ENCODE results near the gene MKRN2. TPM values are rescaled to one million over a fixed set of nuclear protein-coding genes. Genes with fewer than 3 reads are reported as not detected.

The MKRN2 gene
- total and polyA plus RNA-seq, 7 donors = 17.2 to 35.5 (median 21.2) TPM

DNA sequence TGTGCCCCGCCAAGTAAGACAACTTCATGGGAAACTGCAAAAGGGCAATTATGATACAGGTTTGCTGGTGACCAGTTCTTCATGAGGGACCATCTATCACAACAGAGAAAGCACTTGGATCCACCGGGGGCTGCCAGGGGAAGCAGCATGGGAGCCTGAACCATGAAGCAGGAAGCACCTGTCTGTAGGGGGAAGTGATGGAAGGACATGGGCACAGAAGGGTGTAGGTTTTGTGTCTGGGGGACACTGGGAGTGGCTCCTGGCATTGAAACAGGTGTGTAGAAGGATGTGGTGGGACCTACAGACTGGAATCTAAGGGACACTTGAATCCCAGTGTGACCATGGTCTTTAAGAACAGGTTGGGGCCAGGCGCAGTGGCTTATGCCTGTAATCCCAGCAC lies 22.6 kb downstream of the MKRN2 start:
- no peak for DNase-seq
- Histone ChIP-seq H3K27ac (no peak overlapping the region), H3K36me3 (ENCODE audit: insufficient read depth in 1 of 2, low read depth in 1 of 2) (peaks cover 11 to 99% of the 10 kb centered on the region in 2 donors), H3K9me3 (no peaks in the 10 kb centered on the region), H3K4me1 (no peaks in the 10 kb centered on the region), H3K4me3 (no peak overlapping the region), H3K27me3 (ENCODE audit: insufficient read depth in 3 of 3, low read length in 2 of 3) (no peaks in the 10 kb centered on the region)
- intact Hi-C loops (cut with DNase I) = no loop called here
- TF ChIP-seq, protein P1, sequence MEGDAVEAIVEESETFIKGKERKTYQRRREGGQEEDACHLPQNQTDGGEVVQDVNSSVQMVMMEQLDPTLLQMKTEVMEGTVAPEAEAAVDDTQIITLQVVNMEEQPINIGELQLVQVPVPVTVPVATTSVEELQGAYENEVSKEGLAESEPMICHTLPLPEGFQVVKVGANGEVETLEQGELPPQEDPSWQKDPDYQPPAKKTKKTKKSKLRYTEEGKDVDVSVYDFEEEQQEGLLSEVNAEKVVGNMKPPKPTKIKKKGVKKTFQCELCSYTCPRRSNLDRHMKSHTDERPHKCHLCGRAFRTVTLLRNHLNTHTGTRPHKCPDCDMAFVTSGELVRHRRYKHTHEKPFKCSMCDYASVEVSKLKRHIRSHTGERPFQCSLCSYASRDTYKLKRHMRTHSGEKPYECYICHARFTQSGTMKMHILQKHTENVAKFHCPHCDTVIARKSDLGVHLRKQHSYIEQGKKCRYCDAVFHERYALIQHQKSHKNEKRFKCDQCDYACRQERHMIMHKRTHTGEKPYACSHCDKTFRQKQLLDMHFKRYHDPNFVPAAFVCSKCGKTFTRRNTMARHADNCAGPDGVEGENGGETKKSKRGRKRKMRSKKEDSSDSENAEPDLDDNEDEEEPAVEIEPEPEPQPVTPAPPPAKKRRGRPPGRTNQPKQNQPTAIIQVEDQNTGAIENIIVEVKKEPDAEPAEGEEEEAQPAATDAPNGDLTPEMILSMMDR (IDR thresholded peaks at IDR 0.05) = no peak
- 81 to 96% (median 94%) methylated on average over 3 of the region's 3 CpGs for WGBS, 3 donors
- no peak for ATAC-seq

DNA sequence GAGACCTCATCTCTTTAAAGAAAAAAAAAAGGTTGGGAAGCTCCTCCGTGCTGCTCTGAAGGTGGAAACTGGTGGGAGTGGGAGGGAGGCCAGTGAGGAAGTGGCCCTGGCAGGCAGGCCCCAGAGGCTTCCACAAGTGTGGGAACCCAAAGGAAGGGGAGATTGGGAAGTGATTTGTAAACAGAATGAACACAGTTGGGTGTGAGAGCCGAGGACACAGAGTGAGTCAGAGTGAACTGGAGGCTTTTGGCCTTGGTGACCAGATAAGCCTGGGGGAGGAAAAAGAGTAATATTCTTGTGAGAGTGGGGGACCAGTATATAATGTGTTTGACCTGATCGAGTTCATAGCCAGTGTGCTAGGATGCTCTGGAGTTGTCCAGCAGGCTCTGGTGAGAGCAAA lies 23.0 kb downstream of the MKRN2 start:
- no peak overlapping the region for H3K4me3 ChIP-seq
- H3K4me1 ChIP-seq = no peaks in the 10 kb centered on the region
- H3K9me3 ChIP-seq = no peaks in the 10 kb centered on the region
- TF ChIP-seq, protein P1 (IDR thresholded peaks at IDR 0.05) = no peak
- H3K36me3 ChIP-seq (ENCODE audit: insufficient read depth in 1 of 2, low read depth in 1 of 2) = peaks cover 11 to 99% of the 10 kb centered on the region in 2 donors
- intact Hi-C loops (cut with DNase I) = no loop called here
- no peak overlapping the region for H3K27ac ChIP-seq
- 61 to 64% (median 63%) methylated on average over 3 of the region's 3 CpGs for WGBS, 3 donors
- peak in 1 of 4 donors; percentile 6 for ATAC-seq
- DNase-seq = no peak
- no peaks in the 10 kb centered on the region for H3K27me3 ChIP-seq (ENCODE audit: insufficient read depth in 3 of 3, low read length in 2 of 3)

DNA sequence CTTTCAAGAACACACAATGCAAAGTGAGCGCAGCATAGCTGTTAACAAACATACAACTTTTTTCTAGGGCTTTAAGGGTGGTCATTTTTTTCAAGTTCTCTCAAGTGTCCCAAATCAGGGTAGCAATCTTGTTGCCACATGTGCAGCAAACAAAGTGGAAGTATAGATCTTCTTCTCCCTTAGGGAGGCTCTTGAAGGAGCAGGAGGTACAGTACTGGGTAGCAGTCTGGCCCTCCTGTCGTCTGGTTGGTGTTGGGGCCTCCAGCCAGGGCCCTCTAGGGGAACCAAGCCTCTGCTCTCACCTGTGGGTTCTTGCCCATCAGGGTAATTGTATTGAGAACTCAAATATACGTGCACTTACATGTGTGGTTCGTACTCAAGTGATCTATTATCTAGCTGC lies 25.8 kb downstream of the MKRN2 start:
- peaks cover 3 to 97% of the 10 kb centered on the region in 2 donors for H3K36me3 ChIP-seq (ENCODE audit: insufficient read depth in 1 of 2, low read depth in 1 of 2)
- DNase-seq (no peak), ATAC-seq (no peak)
- WGBS, 3 donors = 70 to 88% (median 76%) methylated on average over 4 of the region's 4 CpGs
- TF ChIP-seq, protein P1 (IDR thresholded peaks at IDR 0.05) = no peak
- no peak overlapping the region for H3K4me3 ChIP-seq
- peaks cover 13% of the 10 kb centered on the region for H3K4me1 ChIP-seq
- no peaks in the 10 kb centered on the region for H3K27me3 ChIP-seq (ENCODE audit: insufficient read depth in 3 of 3, low read length in 2 of 3)
- intact Hi-C loops (cut with DNase I) = no loop called here
- H3K9me3 ChIP-seq = no peaks in the 10 kb centered on the region
- peak overlapping the region; percentile 6 for H3K27ac ChIP-seq

DNA sequence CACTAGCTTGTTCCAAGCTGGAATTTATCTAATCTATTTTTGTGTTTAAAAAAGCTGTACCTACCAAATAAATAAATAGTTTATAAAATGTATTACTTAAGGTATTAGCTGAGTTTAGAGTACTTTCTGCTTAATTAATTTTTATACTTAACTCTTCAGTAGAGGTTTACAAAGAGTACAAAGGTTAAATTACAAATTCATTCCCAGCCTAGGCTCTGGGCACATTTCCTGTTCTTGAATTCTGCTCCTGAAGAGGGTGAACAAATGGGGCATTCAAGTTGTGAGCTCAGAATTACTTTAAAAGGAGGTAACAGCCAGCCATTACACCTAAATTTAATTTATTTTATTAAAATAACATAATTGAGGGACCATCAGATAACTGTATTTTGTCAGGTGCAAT lies 26.4 kb downstream of the MKRN2 start:
- no peak overlapping the region for H3K4me3 ChIP-seq
- peaks cover 3 to 97% of the 10 kb centered on the region in 2 donors for H3K36me3 ChIP-seq (ENCODE audit: insufficient read depth in 1 of 2, low read depth in 1 of 2)
- intact Hi-C loops (cut with DNase I) = no loop called here
- peak overlapping the region; percentile 6 for H3K27ac ChIP-seq
- H3K4me1 ChIP-seq = peaks cover 13% of the 10 kb centered on the region
- no peak for DNase-seq
- H3K27me3 ChIP-seq (ENCODE audit: insufficient read depth in 3 of 3, low read length in 2 of 3) = no peaks in the 10 kb centered on the region
- ATAC-seq = no peak
- TF ChIP-seq, protein P1 (IDR thresholded peaks at IDR 0.05) = no peak
- no peaks in the 10 kb centered on the region for H3K9me3 ChIP-seq

DNA sequence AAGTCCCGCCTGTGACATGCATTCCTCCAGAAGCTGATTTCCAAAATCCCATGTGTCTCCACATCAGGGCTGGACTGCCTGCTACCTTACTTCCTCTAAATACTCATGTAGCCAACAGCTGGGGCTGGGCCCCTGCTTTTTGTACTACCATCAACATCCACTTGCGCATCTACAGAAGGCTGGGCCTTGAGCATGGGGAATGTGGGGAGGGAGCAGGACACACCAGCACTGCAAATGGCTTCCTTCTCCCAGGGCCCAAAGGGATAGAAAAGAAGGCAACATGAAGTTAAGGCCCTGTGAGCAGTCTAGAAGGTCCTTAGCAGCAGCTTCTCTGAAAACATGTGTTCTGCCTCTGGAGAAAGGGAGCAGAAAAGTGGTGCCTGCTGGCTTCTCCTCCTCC lies 27.2 kb downstream of the MKRN2 start:
- Histone ChIP-seq H3K9me3 (no peaks in the 10 kb centered on the region), H3K36me3 (ENCODE audit: insufficient read depth in 1 of 2, low read depth in 1 of 2) (peaks cover 3 to 97% of the 10 kb centered on the region in 2 donors), H3K4me3 (no peak overlapping the region), H3K27me3 (ENCODE audit: insufficient read depth in 3 of 3, low read length in 2 of 3) (no peaks in the 10 kb centered on the region), H3K27ac (no peak overlapping the region), H3K4me1 (peaks cover 19% of the 10 kb centered on the region)
- no peak for DNase-seq
- intact Hi-C loops (cut with DNase I) = no loop called here
- peak in 1 of 4 donors; percentile 4 for ATAC-seq
- TF ChIP-seq, protein P1 (IDR thresholded peaks at IDR 0.05) = no peak
- WGBS, 3 donors = 81 to 90% (median 83%) methylated on average over 2 of the region's 2 CpGs
